ENCODE data around the gene ACTN4. TPM values are rescaled to one million over a fixed set of nuclear protein-coding genes. Genes with fewer than 3 reads are reported as not detected.

The ACTN4 gene
- total and polyA plus RNA-seq, 2 of the 4 experiments (the other 2 are of a cell fraction), result 541 to 659 TPM

GRCh38 chr19:38774181-38774950, 126.9 kb downstream of the ACTN4 start:
- Histone ChIP-seq H3K36me3 (ENCODE audit: control insufficient read depth, insufficient read depth, low read length) (no peaks in the 10 kb centered on the region), H2AK5ac (ENCODE audit: low read depth, low read length) (peak overlapping the region; percentile 20; the same call in 1 of the 2 replicates), H3K9me3 (ENCODE audit: control insufficient read depth, insufficient read depth, low read length) (no peaks in the 10 kb centered on the region), H3K9ac (ENCODE audit: low read depth, low read length) (no peak overlapping the region), H3K4me3 (ENCODE audit: insufficient read depth, low read depth, low read length) (no peak overlapping the region), H4K5ac (ENCODE audit: low read depth, low read length) (no peak overlapping the region), H3K14ac (replicated peaks; ENCODE audit: low read depth, low read length) (no peak overlapping the region), H3K9me1 (ENCODE audit: insufficient read depth, low read length) (no peaks in the 10 kb centered on the region), H3K23ac (ENCODE audit: low read depth, low read length) (no peak overlapping the region), H3K18ac (ENCODE audit: low read depth, low read length) (no peak overlapping the region), H3K27me3 (ENCODE audit: control insufficient read depth, insufficient read depth, low read length) (peaks cover 3% of the 10 kb centered on the region; the same call in 1 of the 2 replicates), H3K27ac (ENCODE audit: insufficient read depth, low read length) (no peak overlapping the region), H3K4me1 (ENCODE audit: control insufficient read depth, insufficient read depth, low read length) (no peaks in the 10 kb centered on the region), H2AFZ (replicated peaks; ENCODE audit: low read length, poor library complexity) (peak overlapping the region; percentile 41), H3K79me1 (ENCODE audit: low read depth in 1 of 2, low read length in 2 of 2) (no peaks in the 10 kb centered on the region), H3K56ac (ENCODE audit: extremely low read depth, insufficient read depth, low read length) (no peak overlapping the region), H4K91ac (ENCODE audit: insufficient read depth, low read depth, low read length) (no peak overlapping the region), H2AK9ac (replicated peaks; ENCODE audit: low read depth, low read length, poor library complexity) (no peak overlapping the region), H2BK15ac (ENCODE audit: low read depth, low read length) (no peak overlapping the region), H3K4ac (ENCODE audit: low read depth, low read length) (no peak overlapping the region), H2BK20ac (ENCODE audit: low read depth, low read length) (no peak overlapping the region), H4K8ac (ENCODE audit: low read depth in 2 of 2, low read length in 2 of 2) (no peak overlapping the region), H4K20me1 (ENCODE audit: insufficient read depth, low read length) (no peaks in the 10 kb centered on the region), H2BK120ac (ENCODE audit: low read depth, low read length) (peak overlapping the region; percentile 49; the same call in 1 of the 2 replicates), H3K4me2 (ENCODE audit: low read depth, low read length) (no peak overlapping the region), H2BK5ac (ENCODE audit: low read depth, low read length, poor library complexity, severe bottlenecking) (no peak overlapping the region)
- no peak for ATAC-seq (ENCODE audit: low read depth)
- WGBS, 2 experiments (ENCODE audit: extremely low coverage in 2 of 2, insufficient read length in 1 of 2), result 70% methylated on average over 2 of the region's 13 CpGs; no CpG with 5 or more reads in 1 of the 2 experiments
- intact Hi-C loops (cut with micrococcal nuclease) (no loop called here), dilution Hi-C loops (cut with HindIII; ENCODE audit: low sequenced_read_pairs, unreplicated experiment) (no loop called here), in situ Hi-C loops (cut with MboI; ENCODE audit: low sequenced_read_pairs) (no loop called here)
- POLR2A ChIA-PET (ENCODE audit: unreplicated experiment), result interaction anchor here (0.6 kb wide), 1 partner anchor 42 kb away, joined by 5 read pairs; no protein-coding TSS in a partner anchor
- BruUV-seq (replicated peaks), result no TSS peak
- DNase-seq, result no peak
- CTCF ChIA-PET, result no interaction called here
- no peak for TF ChIP-seq RAD21 (IDR thresholded peaks at IDR 0.05; ENCODE audit: low read length)
- TF ChIP-seq BHLHE40 (IDR thresholded peaks at IDR 0.05; ENCODE audit: low read depth, low read length), result no peak
- TF ChIP-seq POLR2A (IDR thresholded peaks at IDR 0.05; ENCODE audit: low read depth, low read length), result no peak
- no peak for TF ChIP-seq RFX5 (IDR thresholded peaks at IDR 0.05; ENCODE audit: low read depth, low read length)
- TF ChIP-seq, protein P1, sequence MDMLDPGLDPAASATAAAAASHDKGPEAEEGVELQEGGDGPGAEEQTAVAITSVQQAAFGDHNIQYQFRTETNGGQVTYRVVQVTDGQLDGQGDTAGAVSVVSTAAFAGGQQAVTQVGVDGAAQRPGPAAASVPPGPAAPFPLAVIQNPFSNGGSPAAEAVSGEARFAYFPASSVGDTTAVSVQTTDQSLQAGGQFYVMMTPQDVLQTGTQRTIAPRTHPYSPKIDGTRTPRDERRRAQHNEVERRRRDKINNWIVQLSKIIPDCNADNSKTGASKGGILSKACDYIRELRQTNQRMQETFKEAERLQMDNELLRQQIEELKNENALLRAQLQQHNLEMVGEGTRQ (IDR thresholded peaks at IDR 0.05; ENCODE audit: low read depth, low read length), result no peak
- TF ChIP-seq ELK1 (IDR thresholded peaks at IDR 0.05; ENCODE audit: borderline replicate concordance, low read depth, low read length), result no peak
- TF ChIP-seq SMC3 (IDR thresholded peaks at IDR 0.05; ENCODE audit: low read depth, low read length), result no peak
- TF ChIP-seq MXI1 (IDR thresholded peaks at IDR 0.05; ENCODE audit: borderline replicate concordance, low read depth, low read length), result no peak
- no peak for TF ChIP-seq CEBPB (IDR thresholded peaks at IDR 0.05; ENCODE audit: low read depth, low read length)
- TF ChIP-seq MAFK (IDR thresholded peaks at IDR 0.05; ENCODE audit: low read depth, low read length), result no peak
- TF ChIP-seq CTCF (conservative IDR thresholded peaks at IDR 0.05; ENCODE audit: low read depth, low read length), result no peak
- no peak for TF ChIP-seq NFE2L2 (IDR thresholded peaks at IDR 0.05; ENCODE audit: low read depth, low read length)
- no peak for TF ChIP-seq MAZ (IDR thresholded peaks at IDR 0.05; ENCODE audit: borderline replicate concordance, low read depth, low read length)
- no peak for TF ChIP-seq RCOR1 (IDR thresholded peaks at IDR 0.05; ENCODE audit: insufficient replicate concordance, low read length)
- no peak for TF ChIP-seq CHD1 (IDR thresholded peaks at IDR 0.05; ENCODE audit: low read depth, low read length)

All from IMR-90 (cell line).